Measurements from ENCODE around the gene SLC30A4.

The SLC30A4 gene

GRCh38 chr15:45443645-45444044 lies 78.9 kb downstream of the SLC30A4 start:
- H3K4me1 Mint-ChIP-seq: no peaks in the 10 kb centered on the region
- no peak overlapping the region for H3K4me3 Mint-ChIP-seq
- no peaks in the 10 kb centered on the region for H3K9me3 Mint-ChIP-seq
- H3K27ac Mint-ChIP-seq: no peak overlapping the region
- H3K36me3 Mint-ChIP-seq: no peaks in the 10 kb centered on the region
- no peaks in the 10 kb centered on the region for H3K27me3 Mint-ChIP-seq

- Mint-ChIP-seq H3K4me3 (no peak overlapping the region), H3K9me3 (no peaks in the 10 kb centered on the region), H3K27ac (no peak overlapping the region), H3K4me1 (no peaks in the 10 kb centered on the region), H3K36me3 (no peaks in the 10 kb centered on the region), H3K27me3 (no peaks in the 10 kb centered on the region)
These were observed 79.9 kb downstream of the SLC30A4 start for GRCh38 chr15:45442507-45443135.

GRCh38 chr15:45441686-45442085 lies 80.9 kb downstream of the SLC30A4 start:
- H3K4me1 Mint-ChIP-seq: no peaks in the 10 kb centered on the region
- H3K9me3 Mint-ChIP-seq: no peaks in the 10 kb centered on the region
- no peaks in the 10 kb centered on the region for H3K27me3 Mint-ChIP-seq
- no peaks in the 10 kb centered on the region for H3K36me3 Mint-ChIP-seq
- H3K4me3 Mint-ChIP-seq: no peak overlapping the region
- no peak overlapping the region for H3K27ac Mint-ChIP-seq

- Mint-ChIP-seq H3K36me3 (no peaks in the 10 kb centered on the region), H3K27me3 (no peaks in the 10 kb centered on the region), H3K9me3 (no peaks in the 10 kb centered on the region), H3K4me1 (no peaks in the 10 kb centered on the region), H3K27ac (no peak overlapping the region), H3K4me3 (no peak overlapping the region)
These were observed 81.5 kb downstream of the SLC30A4 start for GRCh38 chr15:45441036-45441435.

GRCh38 chr15:45439521-45440260 lies 82.9 kb downstream of the SLC30A4 start:
- no peaks in the 10 kb centered on the region for H3K27me3 Mint-ChIP-seq
- no peak overlapping the region for H3K4me3 Mint-ChIP-seq
- no peaks in the 10 kb centered on the region for H3K36me3 Mint-ChIP-seq
- no peaks in the 10 kb centered on the region for H3K9me3 Mint-ChIP-seq
- no peaks in the 10 kb centered on the region for H3K4me1 Mint-ChIP-seq
- H3K27ac Mint-ChIP-seq: no peak overlapping the region

GRCh38 chr15:45435124-45435903 lies 87.2 kb downstream of the SLC30A4 start:
- Mint-ChIP-seq H3K4me1 (peaks cover 5% of the 10 kb centered on the region), H3K27me3 (peaks cover 7% of the 10 kb centered on the region), H3K9me3 (no peaks in the 10 kb centered on the region), H3K36me3 (no peaks in the 10 kb centered on the region), H3K4me3 (no peak overlapping the region), H3K27ac (no peak overlapping the region)

GRCh38 chr15:45434078-45434567 lies 88.4 kb downstream of the SLC30A4 start:
- Mint-ChIP-seq H3K27ac (no peak overlapping the region), H3K36me3 (no peaks in the 10 kb centered on the region), H3K4me1 (peaks cover 5% of the 10 kb centered on the region), H3K27me3 (peaks cover 7% of the 10 kb centered on the region), H3K4me3 (no peak overlapping the region), H3K9me3 (no peaks in the 10 kb centered on the region)

GRCh38 chr15:45431511-45431910 lies 91.0 kb downstream of the SLC30A4 start:
- peaks cover 5% of the 10 kb centered on the region for H3K4me1 Mint-ChIP-seq
- H3K27me3 Mint-ChIP-seq: peaks cover 7% of the 10 kb centered on the region

GRCh38 chr15:45429941-45430792 lies 92.4 kb downstream of the SLC30A4 start:
- Mint-ChIP-seq H3K9me3 (no peaks in the 10 kb centered on the region), H3K4me3 (peak overlapping the region; percentile 57), H3K4me1 (peaks cover 5% of the 10 kb centered on the region), H3K27ac (no peak overlapping the region), H3K36me3 (no peaks in the 10 kb centered on the region), H3K27me3 (peaks cover 7% of the 10 kb centered on the region)

More at GRCh38 chr15:45431511-45431910, 91.0 kb downstream of the SLC30A4 start:
- H3K9me3 Mint-ChIP-seq: no peaks in the 10 kb centered on the region
- no peaks in the 10 kb centered on the region for H3K36me3 Mint-ChIP-seq
- no peak overlapping the region for H3K4me3 Mint-ChIP-seq
- no peak overlapping the region for H3K27ac Mint-ChIP-seq

Data from activated naive CD4-positive, alpha-beta T cell treated with anti-CD3 and anti-CD28 coated beads, Interleukin-2, amount 50 U/mL, for 24 hours (primary cell).